GM21515 (cell line): ENCODE data around the gene UBE2E2.

ENCODE experiments used
- ATAC-seq: cut with Tn5 transposase; IDR thresholded peaks from one replicate; pipeline ENCODE4 v1.9.1; 2021; ENCODE audit not compliant: unreplicated experiment

Gene UBE2E2

DNA sequence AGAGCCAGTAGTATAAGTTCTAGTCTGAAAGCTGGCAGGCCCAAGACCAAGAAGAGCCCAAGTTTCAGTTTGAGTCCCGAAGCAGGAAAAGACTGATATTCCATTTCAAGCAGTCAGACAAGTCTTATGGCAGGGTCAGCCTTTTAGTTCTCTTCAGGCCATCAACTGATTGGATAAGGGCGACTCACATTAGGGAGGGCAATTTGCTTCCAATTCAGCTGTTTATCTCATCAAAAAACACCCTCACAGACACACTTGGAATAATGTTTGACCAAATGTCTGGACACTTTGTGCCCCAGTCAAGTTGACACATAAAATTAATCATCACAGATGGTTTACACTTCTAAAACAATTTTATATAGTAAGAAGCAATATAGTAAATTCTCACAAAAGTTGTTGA is 69.7 kb downstream of the UBE2E2 start:
- no peak for ATAC-seq

DNA sequence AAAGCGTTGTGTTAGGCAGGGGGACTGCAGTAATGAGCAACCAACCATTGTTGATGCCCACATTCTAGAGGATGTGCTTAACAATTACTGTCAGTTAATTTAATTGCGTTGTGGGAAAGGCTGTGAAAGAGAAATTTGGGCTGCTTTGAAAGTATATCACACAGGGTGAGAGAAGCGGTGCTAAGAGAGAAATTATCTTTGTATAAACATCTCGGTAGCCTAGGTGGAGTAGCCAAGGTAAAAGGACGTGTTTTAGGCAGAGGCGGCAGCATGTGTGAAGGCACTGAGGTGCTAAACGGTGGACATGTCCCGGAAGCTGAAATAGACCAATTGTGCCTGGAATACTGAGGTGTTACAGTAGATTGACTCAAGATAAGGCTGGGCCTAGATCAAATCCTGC is 71.9 kb downstream of the UBE2E2 start:
- no peak for ATAC-seq

DNA sequence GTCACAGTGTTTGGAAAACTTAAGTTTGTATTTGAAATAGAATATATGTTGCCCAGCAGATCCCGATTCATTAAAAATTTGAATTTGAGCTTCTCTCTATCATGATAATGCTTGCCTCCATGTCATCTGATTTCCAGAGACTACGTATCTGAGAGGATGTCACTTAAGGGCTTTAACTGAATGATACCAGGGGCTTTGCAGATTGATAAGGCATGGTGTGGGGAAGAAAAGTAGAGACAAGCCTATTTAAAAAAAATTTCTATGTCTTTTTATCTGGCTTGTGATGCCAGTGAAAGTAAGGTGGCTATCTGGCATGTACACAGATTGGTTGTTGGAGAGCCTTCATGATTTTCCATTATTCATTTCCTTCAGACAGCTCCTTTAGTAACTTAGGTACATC is 72.7 kb downstream of the UBE2E2 start:
- no peak for ATAC-seq

DNA sequence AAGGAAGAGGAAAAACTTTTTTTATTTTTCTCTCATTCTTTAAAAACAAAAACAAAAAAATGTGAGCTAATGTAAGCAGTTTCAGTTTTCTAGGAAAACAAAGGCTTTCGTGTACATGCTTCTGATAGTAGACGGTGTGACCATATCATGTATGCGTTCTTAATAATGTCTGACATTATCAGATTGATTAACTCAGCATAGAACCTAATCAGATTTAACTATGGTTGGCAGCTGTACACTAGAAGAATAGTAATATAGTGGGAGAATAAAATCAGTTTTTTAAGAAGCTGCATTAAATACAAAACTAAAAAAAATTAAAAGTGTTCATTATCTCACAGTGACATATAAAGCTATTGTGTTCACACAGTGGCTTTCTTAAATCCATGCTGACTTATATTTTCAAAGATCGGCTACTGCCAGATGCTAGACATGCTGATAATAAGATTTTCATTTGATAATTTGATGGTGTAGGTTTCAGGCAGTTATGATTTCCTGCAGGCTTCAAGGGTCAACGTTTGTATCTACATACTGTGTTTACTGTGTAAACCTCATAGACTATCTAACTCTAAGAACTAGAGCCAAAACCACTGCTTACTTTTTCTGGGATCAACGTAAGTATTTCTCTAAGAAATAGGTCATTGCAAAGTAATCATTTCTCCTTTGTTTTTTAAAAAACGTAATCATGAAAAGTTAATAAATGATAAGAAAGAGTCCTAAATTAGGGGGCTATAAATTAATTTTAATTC is 74.0 kb downstream of the UBE2E2 start:
- no peak for ATAC-seq

DNA sequence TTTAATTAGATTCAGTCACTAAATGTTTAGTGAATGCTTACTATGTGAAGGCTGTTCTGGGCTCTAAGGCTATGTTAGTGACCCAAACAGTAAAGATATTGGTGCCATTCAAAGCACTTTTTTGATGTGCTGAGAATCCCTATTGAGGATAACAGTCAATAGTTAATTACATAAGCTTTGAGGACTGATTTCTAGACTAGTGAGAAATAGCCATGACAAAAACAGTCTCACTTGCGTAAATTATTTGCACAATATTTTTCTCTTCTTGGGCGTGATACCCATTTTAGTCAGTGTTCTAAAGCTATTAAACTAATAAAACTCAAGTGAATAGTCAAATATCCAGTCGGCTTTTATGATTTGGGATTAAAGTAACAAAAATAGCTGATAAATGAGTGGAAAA is 74.6 kb downstream of the UBE2E2 start:
- no peak for ATAC-seq

DNA sequence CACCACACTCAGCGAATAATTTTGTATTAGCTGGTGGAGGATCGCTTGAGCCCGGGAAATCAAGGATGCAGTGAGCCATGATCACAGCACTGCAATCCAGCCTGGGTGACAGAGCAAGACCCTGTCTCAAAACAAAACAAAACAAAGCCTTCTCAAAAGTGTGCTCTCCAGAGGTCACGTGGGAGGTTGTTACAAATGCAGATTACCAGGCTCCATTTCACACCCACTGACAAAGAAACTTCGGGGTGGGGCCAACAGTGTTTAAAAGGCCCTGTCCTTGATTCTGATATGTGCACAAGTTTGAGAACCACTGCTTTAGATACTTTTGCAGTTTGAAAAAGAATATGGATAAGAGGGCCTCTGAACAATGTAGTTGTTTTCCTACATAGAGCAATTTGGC is 80.5 kb downstream of the UBE2E2 start:
- no peak for ATAC-seq

DNA sequence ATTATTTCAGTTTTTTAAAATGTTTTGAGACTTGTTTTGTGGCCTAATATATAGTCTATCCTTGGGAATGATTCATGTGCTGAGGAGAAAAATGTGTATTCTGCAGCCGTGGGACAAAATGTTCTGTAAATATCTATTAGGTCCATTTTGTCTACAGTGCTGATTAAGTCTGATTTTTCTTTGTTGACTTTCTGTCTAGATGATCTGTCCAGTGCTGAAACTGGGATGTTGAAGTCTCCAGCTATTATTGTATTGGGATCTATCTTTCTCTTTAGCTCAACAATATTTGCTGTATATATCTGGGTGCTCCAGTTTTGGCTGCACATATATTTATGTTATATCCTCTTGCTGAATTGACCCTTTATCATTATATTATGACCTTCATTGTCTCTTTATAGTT is 85.2 kb downstream of the UBE2E2 start:
- no peak for ATAC-seq

DNA sequence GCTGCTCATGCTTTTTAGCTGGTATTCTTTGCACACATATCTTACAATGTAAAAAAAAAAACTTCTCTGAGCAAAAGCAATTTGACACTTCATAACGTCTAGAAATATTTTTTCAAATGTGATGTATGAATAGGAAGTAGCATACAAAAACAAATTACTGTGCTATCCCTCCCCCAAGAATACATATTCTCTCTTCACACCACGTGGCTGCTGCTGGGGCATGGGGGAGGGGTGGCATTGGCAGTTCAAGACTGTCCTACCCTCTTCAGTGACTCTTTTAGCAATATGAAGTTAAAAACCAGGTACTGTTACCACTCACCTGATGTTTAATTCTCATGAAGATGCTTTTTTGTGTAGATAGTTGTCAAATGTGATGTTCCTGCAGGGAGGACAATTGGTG is 85.6 kb downstream of the UBE2E2 start:
- ATAC-seq, result no peak

DNA sequence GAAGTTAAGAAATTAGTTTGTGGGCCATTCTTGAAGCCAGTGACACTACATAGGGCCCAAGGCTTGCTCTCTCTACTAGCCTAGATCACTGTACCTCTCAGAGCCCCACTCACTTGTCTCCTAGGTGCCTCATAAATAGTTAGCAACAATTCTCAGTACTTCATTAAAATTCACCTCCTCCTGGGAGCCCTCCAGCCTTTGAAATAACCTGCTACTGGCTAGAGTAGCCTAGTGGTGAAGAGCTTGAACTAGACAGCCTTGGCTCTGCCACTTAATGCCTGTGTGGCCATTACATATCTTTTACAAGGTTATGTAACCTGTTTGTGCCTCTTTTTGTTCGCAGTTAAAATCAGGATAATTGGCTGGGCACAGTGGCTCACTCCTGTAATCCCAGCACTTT is 89.3 kb downstream of the UBE2E2 start:
- ATAC-seq, result no peak

DNA sequence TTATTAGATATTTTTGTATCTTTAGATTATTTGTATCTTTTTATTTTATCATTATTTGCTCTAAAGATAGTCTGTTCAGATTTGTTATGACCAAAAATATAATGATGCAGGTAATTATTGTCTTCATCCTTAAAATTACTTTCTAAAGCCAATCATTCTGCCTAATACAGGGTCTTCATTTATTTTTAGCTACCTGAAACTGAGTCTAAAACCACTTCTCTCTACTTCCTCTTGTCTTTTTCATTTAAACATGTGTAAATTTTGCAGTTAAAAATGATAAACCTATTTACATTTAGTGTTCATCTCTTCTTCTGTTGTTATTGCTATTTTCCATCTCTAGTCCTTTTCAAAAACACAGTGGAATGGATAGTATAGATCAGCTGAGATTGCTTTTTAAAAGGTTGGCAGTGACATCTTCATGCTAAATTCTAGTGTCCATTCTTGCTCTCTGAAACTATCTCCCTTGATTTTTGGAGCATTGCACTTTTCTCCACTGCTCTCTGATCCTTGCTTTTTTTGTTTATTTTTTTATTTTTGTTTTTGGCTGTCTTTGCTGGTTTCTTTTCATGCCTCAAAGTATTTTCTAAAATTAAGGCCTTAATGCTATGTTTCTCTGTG is 91.8 kb downstream of the UBE2E2 start:
- no peak for ATAC-seq

DNA sequence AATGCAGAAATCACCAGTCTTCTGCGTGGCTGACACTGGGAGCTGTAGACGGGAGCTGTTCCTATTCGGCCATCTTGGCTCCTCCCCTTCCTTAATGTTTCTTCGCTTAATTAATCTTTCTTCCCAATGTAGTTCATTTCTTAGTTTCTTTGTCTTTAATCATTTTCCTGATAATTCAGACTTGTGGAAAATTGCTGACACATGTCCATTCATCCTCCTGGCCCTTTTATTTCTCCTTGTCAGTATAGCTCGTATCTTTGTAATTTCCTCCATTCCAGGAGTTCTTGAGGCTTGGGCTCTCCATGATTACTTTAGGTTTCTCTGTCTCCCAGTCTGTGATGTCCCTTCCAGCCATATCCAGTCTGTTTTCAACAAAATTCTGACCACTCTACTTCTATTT is 98.7 kb downstream of the UBE2E2 start:
- no peak for ATAC-seq

DNA sequence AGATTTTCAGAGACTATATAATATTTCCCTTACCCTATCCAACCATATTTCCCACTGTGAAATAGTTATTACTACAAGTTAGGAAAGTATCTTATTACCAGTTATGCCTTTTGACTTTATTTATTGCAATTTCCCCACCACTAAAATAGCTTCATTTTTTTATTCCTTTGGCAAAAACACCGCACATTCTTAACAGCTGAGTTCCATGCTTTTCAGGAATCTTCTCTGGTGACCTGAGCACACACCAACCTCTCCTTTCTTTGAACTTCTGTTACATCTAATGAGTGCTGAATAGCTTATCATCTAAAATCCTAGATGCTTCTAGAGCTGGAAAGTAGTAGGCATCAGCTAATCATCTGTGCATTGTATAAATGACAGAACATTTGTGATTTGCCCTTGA is 99.1 kb downstream of the UBE2E2 start:
- ATAC-seq, result no peak

DNA sequence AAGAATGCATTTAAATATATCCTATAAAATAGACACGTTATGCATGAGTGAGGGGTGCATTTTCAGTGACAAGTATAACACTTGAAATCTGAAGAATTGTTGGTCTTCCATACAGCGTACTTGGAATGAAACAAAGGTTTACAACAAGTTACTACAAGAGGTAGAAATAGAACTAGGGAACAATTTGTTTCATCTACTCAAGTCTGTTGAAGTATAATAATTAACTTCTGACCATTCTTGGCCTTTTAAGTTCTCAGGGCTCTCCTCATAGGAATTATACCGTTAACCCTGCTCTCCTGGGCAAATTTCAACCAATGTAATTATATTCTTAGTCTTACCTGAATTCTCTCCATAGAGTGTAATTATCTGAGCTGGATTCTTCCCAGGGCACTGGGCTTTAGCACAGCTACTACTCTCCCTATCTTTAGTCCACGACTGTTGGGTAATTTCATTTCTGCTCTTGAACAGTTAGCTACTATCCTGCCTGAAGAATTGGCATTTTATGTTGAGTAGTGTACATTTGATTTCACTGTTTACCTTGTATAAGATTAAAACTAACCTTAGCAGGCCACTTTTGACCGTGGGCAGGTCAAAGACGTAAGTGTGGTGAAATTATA is 100.6 kb downstream of the UBE2E2 start:
- ATAC-seq, result no peak

DNA sequence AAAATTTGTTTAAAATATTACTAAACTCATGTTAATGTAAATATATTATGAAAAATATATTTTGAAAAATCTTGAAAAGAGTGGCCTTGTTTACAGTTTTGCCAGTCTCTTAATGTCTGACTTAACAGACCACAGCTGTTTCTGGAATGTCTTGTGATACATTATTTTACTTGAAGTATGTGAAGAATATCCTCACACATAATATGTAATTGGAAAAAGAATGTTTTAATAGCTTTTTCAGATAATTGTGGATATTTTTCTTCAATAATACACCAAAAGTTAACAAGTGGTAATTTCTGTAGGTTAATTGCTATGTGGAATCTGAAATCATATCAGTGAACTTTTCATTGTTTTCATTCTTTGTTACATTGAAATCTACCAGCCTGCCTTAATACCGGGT is 101.3 kb downstream of the UBE2E2 start:
- no peak for ATAC-seq

DNA sequence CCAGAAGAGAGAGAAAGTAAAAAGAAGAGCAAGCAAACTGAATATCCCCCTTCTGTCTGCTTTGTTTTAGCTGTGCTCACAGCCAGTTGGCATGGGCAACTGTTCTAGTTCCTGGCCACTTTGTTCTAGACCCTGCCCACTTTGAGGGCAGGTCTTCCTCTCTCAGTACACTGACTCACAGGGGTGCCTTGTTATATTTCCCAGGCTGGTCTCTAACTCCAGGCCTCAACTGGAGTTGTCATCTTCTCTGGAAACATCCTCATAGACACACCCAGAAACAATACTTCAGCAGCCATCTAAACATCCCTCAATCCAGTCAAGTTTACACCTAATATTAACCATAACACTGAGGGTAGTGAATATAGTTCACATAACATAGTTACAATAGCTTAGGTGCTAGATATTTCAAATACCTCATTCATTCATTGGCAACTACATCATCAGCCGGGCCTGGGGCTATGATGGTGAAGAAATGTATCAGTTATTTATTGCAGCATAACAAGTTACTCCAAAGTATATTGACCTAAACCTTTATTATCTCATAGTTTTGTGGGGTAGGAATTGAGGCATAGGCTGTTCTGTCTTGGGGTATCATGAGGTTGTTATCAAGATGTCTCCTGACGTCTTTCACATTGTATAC is 106.0 kb downstream of the UBE2E2 start:
- ATAC-seq, result no peak

DNA sequence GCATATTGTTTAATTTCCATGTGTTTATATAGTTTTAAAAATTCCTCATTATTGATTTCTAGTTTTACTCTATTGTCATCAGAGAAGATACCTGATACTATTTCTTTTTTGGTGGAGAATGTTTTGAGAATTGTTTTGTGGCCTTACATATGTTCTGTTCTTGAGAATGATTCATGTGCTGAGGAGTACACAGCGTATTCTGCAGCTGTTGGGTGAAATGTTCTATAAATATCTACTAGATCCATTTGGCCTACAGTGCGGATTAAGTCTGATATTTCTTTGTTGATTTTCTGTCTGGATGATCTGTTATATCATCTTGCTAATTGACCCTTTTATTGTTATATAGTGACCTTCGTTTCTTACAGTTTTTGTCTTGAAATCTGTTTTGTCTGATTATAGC is 109.7 kb downstream of the UBE2E2 start:
- ATAC-seq, result no peak

DNA sequence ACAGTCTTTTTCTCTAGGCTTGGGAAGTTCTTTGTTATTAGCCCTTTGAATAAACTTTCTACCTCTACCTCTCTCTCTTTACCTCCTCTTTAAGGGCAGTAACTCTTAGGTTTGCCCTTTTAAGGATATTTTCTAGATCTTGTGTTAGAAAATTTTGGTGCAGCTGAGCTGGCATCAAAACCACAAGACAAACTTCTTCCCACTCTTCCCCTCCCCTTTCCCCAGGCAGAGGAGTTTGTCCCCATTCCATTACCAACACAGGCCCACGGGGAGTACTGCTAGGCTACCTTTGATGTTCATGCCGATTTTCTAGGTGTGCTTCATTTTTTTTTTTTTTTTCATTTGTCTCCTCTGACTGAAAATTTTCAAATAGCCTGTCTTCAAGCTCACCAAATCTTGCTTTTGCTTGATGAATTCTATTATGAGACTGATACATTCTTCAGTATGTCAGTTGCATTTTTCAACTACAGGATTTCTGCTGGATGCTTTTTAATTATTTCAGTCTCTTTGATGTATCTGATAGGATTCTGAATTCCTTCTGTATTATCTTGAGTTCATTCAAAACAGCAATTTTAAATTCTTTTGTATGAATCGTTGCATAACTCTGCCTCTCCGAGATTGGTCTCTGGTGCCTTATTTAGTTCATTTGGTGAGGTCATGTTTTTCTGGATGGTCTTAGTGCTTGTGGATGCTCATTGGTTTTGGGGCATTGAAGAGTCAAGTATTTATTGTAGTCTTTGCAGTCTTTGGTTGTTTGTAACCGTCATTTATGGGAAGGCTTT is 112.0 kb downstream of the UBE2E2 start:
- no peak for ATAC-seq

DNA sequence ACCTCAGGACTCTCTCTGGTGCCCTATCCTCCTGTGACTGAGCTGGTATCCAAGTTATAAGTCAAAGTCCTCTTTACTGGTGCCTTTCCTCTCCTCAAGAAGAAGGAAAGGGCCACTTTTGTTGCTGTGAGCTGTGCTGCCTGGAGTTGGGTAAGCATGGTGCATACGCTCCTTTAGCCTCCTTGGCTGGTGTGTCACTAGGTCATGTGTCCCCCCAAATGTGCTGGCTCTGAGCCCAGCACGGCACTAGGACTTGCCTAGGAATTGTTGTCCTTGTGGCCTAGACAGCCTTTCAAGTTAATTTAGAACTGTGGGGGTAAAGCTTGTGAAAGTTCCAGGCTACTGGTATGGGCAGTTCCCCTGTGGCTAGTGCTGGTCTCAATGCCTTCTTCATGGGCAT is 113.8 kb downstream of the UBE2E2 start:
- no peak for ATAC-seq

DNA sequence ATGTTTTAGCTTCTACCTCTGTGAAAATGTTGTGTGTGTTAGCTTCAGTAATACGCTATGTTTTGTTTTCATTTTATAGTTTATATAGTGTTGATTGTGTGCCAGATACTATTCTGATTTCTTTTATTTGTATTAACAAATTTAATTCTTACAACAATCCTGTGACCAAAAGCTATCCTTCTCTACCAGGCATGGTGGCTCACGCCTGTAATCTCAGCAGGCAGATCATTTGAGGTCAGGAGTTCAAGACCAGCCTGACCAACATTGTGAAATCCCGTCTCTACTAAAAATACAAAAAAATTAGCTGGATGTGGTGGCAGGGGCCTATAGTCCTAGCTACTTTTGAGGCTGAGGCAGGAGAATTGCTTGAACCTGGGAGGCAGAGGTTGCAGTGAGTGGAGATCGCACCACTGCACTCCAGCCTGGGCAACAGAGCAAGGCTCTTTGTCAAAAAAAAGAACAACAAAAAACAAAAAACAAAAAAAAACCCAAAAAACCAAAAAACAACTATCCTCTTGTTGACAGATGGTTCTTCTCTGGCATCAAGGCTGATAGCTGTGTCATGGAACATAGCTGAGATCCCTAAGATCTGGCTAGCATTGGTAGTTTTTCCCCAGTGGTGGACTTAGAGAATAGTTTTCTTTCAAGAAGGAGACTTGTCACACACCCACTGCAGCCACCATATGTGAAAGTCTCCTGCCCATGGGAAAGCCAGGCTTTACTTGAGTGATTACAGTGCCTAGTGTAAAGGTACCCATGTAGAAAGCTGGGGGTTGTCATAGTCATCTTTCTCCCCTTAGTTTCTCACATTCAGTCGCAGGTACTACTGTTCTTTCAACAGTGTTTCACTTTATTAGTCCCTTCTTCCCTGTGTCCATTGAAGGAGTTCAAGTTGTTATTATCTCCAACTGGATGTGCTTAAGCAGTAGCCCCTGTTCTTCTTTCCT is 116.5 kb downstream of the UBE2E2 start:
- ATAC-seq, result no peak
